ENCODE measurements around the gene POLR3E.
"Not testable (repeated sequence)": the region's sequence is repeated elsewhere in the genome, so short reads cannot be mapped to it uniquely, and the experiment has no call there.

Gene POLR3E

GRCh38 chr16:22337045-22337444 is 39.8 kb downstream of the POLR3E start:
- no peak for DNase-seq

- DNase-seq, result no peak
Measured at GRCh38 chr16:22337849-22338635, 40.8 kb downstream of the POLR3E start.

- DNase-seq, result no peak
Measured at GRCh38 chr16:22340945-22341344, 43.7 kb downstream of the POLR3E start.

- DNase-seq, result no peak
Measured at GRCh38 chr16:22342082-22342481, 44.9 kb downstream of the POLR3E start.

GRCh38 chr16:22346483-22346882 is 49.3 kb downstream of the POLR3E start:
- DNase-seq, result no peak

GRCh38 chr16:22347100-22347820 is 50.1 kb downstream of the POLR3E start:
- DNase-seq, result no peak

- DNase-seq, result no peak
Measured at GRCh38 chr16:22348291-22348690, 51.1 kb downstream of the POLR3E start.

GRCh38 chr16:22351017-22351416 is 53.8 kb downstream of the POLR3E start:
- not testable (repeated sequence) for DNase-seq

GRCh38 chr16:22352140-22352539 is 54.9 kb downstream of the POLR3E start:
- DNase-seq, result no peak

GRCh38 chr16:22352723-22353122 is 55.5 kb downstream of the POLR3E start:
- no peak for DNase-seq

- no peak for DNase-seq
Measured at GRCh38 chr16:22353191-22353919, 56.1 kb downstream of the POLR3E start.

GRCh38 chr16:22353933-22354541 is 56.8 kb downstream of the POLR3E start:
- DNase-seq, result no peak

GRCh38 chr16:22355487-22355908 is 58.3 kb downstream of the POLR3E start:
- no peak for DNase-seq

GRCh38 chr16:22356930-22357634 is 59.9 kb downstream of the POLR3E start:
- DNase-seq, result no peak

- DNase-seq, result no peak
Measured at GRCh38 chr16:22357635-22357971, 60.4 kb downstream of the POLR3E start.

- no peak for DNase-seq
Measured at GRCh38 chr16:22358000-22358399, 60.8 kb downstream of the POLR3E start.

- no peak for DNase-seq
Measured at GRCh38 chr16:22359679-22360078, 62.5 kb downstream of the POLR3E start.

- DNase-seq, result no peak
Measured at GRCh38 chr16:22360963-22361659, 63.9 kb downstream of the POLR3E start.

- DNase-seq, result no peak
Measured at GRCh38 chr16:22364241-22364640, 67.0 kb downstream of the POLR3E start.

GRCh38 chr16:22366371-22366770 is 69.2 kb downstream of the POLR3E start:
- DNase-seq, result no peak

- no peak for DNase-seq
Measured at GRCh38 chr16:22366889-22367288, 69.7 kb downstream of the POLR3E start.
